ENCODE results near the gene PAK1. TPM values are rescaled to one million over a fixed set of nuclear protein-coding genes. Genes with fewer than 3 reads are reported as not detected.
"Not testable (repeated sequence)": the region's sequence is repeated elsewhere in the genome, so short reads cannot be mapped to it uniquely, and the experiment has no call there.

Gene PAK1
- total and polyA plus RNA-seq, 2 of the 4 experiments (the other 2 are of a cell fraction) = 34.3 to 60.6 TPM

DNA sequence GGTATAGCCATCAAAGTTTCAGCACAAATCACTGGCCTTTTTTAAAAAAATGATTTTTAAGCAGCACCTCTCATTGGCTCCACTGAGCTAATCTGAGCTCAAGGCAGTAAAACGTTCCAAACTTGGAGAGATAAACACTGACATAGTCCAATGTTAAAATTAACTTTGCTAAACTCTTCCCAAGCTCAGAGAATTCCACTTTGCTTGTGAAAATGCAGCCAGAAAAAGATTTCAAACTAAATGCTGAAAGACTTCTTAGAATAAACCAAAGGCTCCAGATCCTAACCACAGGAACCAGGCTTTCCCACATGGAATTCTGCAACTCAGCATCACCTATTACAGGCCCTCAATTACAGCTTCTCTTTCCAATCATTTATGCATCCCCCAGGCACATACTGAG, 87.7 kb downstream of the PAK1 start:
- 0 out of 2 replicates have a peak overlapping the region, but pooled peaks have one; percentile 1 for H3K4me2 ChIP-seq (ENCODE audit: low read depth, low read length)
- no peak overlapping the region for H3K56ac ChIP-seq (ENCODE audit: extremely low read depth, insufficient read depth, low read length)
- ATAC-seq (ENCODE audit: low read depth) (peak; percentile 67), DNase-seq (peak; percentile 52)
- intact Hi-C loops (cut with micrococcal nuclease) = no loop called here
- H3K23ac ChIP-seq (ENCODE audit: low read depth, low read length) = no peak overlapping the region
- no peak overlapping the region for H3K9ac ChIP-seq (ENCODE audit: low read depth, low read length)
- H2AK5ac ChIP-seq (ENCODE audit: low read depth, low read length) = no peak overlapping the region
- in situ Hi-C loops (cut with MboI; ENCODE audit: low sequenced_read_pairs) = no loop called here
- no peak overlapping the region for H3K27ac ChIP-seq (ENCODE audit: insufficient read depth, low read length)
- no peak overlapping the region for H2BK20ac ChIP-seq (ENCODE audit: low read depth, low read length)
- no peak overlapping the region for H3K4me3 ChIP-seq (ENCODE audit: insufficient read depth, low read depth, low read length)
- no peak overlapping the region for H4K91ac ChIP-seq (ENCODE audit: insufficient read depth, low read depth, low read length)
- BruUV-seq (replicated peaks) = no TSS peak
- TF ChIP-seq SMC3 (IDR thresholded peaks at IDR 0.05; ENCODE audit: low read depth, low read length) = no peak
- no peak overlapping the region for H2AK9ac ChIP-seq (replicated peaks; ENCODE audit: low read depth, low read length, poor library complexity)
- no peaks in the 10 kb centered on the region for H3K27me3 ChIP-seq (ENCODE audit: control insufficient read depth, insufficient read depth, low read length)
- peaks cover 5% of the 10 kb centered on the region; the same call in 1 of the 2 replicates for H3K4me1 ChIP-seq (ENCODE audit: control insufficient read depth, insufficient read depth, low read length)
- no peak overlapping the region for H2AFZ ChIP-seq (replicated peaks; ENCODE audit: low read length, poor library complexity)
- no peak overlapping the region for H2BK15ac ChIP-seq (ENCODE audit: low read depth, low read length)
- H3K9me3 ChIP-seq (ENCODE audit: control insufficient read depth, insufficient read depth, low read length) = no peaks in the 10 kb centered on the region
- dilution Hi-C loops (cut with HindIII; ENCODE audit: low sequenced_read_pairs, unreplicated experiment) = no loop called here
- POLR2A ChIA-PET (ENCODE audit: unreplicated experiment) = no interaction called here
- no peak overlapping the region for H3K4ac ChIP-seq (ENCODE audit: low read depth, low read length)
- peaks cover 8 to 17% of the 10 kb centered on the region in 2 experiments; a peak in 2 of 4 replicates for H3K79me1 ChIP-seq (ENCODE audit: low read depth in 1 of 2, low read length in 2 of 2)
- CTCF ChIA-PET = interaction anchor here (0.7 to 1.1 kb wide), 2 partner anchors 14 to 162 kb away, joined by 3 read pairs; no protein-coding TSS in a partner anchor
- no peaks in the 10 kb centered on the region for H4K20me1 ChIP-seq (ENCODE audit: insufficient read depth, low read length)
- WGBS, 2 experiments (ENCODE audit: extremely low coverage in 2 of 2, insufficient read length in 1 of 2) = no CpG with 5 or more reads among the region's 1 CpG
- no peak overlapping the region for H4K8ac ChIP-seq (ENCODE audit: low read depth in 2 of 2, low read length in 2 of 2)
- H3K9me1 ChIP-seq (ENCODE audit: insufficient read depth, low read length) = no peaks in the 10 kb centered on the region; the same call in 1 of the 2 replicates
- no peak overlapping the region for H2BK5ac ChIP-seq (ENCODE audit: low read depth, low read length, poor library complexity, severe bottlenecking)
- no peaks in the 10 kb centered on the region for H3K36me3 ChIP-seq (ENCODE audit: control insufficient read depth, insufficient read depth, low read length)
- no peak overlapping the region for H4K5ac ChIP-seq (ENCODE audit: low read depth, low read length)
- no peak overlapping the region for H3K18ac ChIP-seq (ENCODE audit: low read depth, low read length)
- H3K14ac ChIP-seq (replicated peaks; ENCODE audit: low read depth, low read length) = 0 out of 2 replicates have a peak overlapping the region, but pooled peaks have one; percentile 10
- H2BK120ac ChIP-seq (ENCODE audit: low read depth, low read length) = no peak overlapping the region

DNA sequence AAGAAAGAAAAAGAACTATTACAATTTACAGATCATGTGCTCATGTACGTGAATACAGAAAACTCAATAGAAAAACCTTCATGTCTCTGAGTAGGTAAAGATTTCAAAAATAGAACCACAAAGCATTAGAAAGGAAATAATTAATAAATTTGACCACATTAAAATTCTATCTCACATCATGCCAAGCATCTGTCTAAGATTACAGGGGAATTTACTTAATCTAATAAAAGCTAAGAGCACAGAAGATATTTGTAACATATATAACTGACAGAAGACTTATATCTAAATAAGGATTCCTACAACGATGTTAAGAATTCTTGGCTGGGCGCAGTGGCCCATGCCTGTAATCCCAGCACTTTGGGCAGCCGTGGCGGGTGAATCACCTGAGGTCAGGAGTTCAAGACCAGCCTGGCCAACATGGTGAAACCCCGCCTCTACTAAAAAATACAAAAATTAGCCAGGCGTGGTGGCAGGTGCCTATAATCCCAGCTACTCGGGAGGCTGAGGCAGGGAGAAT, 88.6 kb downstream of the PAK1 start:
- H2BK120ac ChIP-seq (ENCODE audit: low read depth, low read length); H3K27ac ChIP-seq (ENCODE audit: insufficient read depth, low read length); H3K9me1 ChIP-seq (ENCODE audit: insufficient read depth, low read length); H2AK5ac ChIP-seq (ENCODE audit: low read depth, low read length); POLR2A ChIA-PET (ENCODE audit: unreplicated experiment); H4K8ac ChIP-seq (ENCODE audit: low read depth in 2 of 2, low read length in 2 of 2); H3K56ac ChIP-seq (ENCODE audit: extremely low read depth, insufficient read depth, low read length); H2AK9ac ChIP-seq (replicated peaks; ENCODE audit: low read depth, low read length, poor library complexity); H2AFZ ChIP-seq (replicated peaks; ENCODE audit: low read length, poor library complexity); H3K27me3 ChIP-seq (ENCODE audit: control insufficient read depth, insufficient read depth, low read length); intact Hi-C loops (cut with micrococcal nuclease); H3K36me3 ChIP-seq (ENCODE audit: control insufficient read depth, insufficient read depth, low read length); H3K9ac ChIP-seq (ENCODE audit: low read depth, low read length); H3K23ac ChIP-seq (ENCODE audit: low read depth, low read length); in situ Hi-C loops (cut with MboI; ENCODE audit: low sequenced_read_pairs); H4K20me1 ChIP-seq (ENCODE audit: insufficient read depth, low read length); H2BK15ac ChIP-seq (ENCODE audit: low read depth, low read length); H3K14ac ChIP-seq (replicated peaks; ENCODE audit: low read depth, low read length); H3K4ac ChIP-seq (ENCODE audit: low read depth, low read length); H3K9me3 ChIP-seq (ENCODE audit: control insufficient read depth, insufficient read depth, low read length); H3K4me3 ChIP-seq (ENCODE audit: insufficient read depth, low read depth, low read length); H3K18ac ChIP-seq (ENCODE audit: low read depth, low read length); ATAC-seq (ENCODE audit: low read depth); H3K4me1 ChIP-seq (ENCODE audit: control insufficient read depth, insufficient read depth, low read length); dilution Hi-C loops (cut with HindIII; ENCODE audit: low sequenced_read_pairs, unreplicated experiment); DNase-seq; H2BK20ac ChIP-seq (ENCODE audit: low read depth, low read length); H3K4me2 ChIP-seq (ENCODE audit: low read depth, low read length); BruUV-seq (replicated peaks); H4K5ac ChIP-seq (ENCODE audit: low read depth, low read length); H4K91ac ChIP-seq (ENCODE audit: insufficient read depth, low read depth, low read length); H2BK5ac ChIP-seq (ENCODE audit: low read depth, low read length, poor library complexity, severe bottlenecking): not testable (repeated sequence)
- CTCF ChIA-PET = interaction anchor here (1.1 kb wide), 1 partner anchor 163 kb away, joined by 3 read pairs; no protein-coding TSS in a partner anchor
- 100% methylated on average over 3 of the region's 8 CpGs; no CpG with 5 or more reads in 1 of the 2 experiments for WGBS, 2 experiments (ENCODE audit: extremely low coverage in 2 of 2, insufficient read length in 1 of 2)
- H3K79me1 ChIP-seq (ENCODE audit: low read depth in 1 of 2, low read length in 2 of 2) = peaks cover 8 to 20% of the 10 kb centered on the region in 2 experiments; a peak in 2 of 4 replicates

Measured in IMR-90 (cell line).